ENCODE data around the gene CALY.
"Not testable (repeated sequence)": the region's sequence is repeated elsewhere in the genome, so short reads cannot be mapped to it uniquely, and the experiment has no call there.

CALY gene

GRCh38 chr10:133327651-133328357 lies 8.9 kb downstream of the CALY start:
- no peak for DNase-seq

GRCh38 chr10:133326745-133327650 lies 9.7 kb downstream of the CALY start:
- no peak for DNase-seq

- no peak for DNase-seq
These were observed 10.5 kb downstream of the CALY start for GRCh38 chr10:133326223-133326551.

GRCh38 chr10:133325440-133326222 lies 11.1 kb downstream of the CALY start:
- DNase-seq = no peak

GRCh38 chr10:133324857-133325260 lies 11.8 kb downstream of the CALY start:
- DNase-seq = no peak

DNA sequence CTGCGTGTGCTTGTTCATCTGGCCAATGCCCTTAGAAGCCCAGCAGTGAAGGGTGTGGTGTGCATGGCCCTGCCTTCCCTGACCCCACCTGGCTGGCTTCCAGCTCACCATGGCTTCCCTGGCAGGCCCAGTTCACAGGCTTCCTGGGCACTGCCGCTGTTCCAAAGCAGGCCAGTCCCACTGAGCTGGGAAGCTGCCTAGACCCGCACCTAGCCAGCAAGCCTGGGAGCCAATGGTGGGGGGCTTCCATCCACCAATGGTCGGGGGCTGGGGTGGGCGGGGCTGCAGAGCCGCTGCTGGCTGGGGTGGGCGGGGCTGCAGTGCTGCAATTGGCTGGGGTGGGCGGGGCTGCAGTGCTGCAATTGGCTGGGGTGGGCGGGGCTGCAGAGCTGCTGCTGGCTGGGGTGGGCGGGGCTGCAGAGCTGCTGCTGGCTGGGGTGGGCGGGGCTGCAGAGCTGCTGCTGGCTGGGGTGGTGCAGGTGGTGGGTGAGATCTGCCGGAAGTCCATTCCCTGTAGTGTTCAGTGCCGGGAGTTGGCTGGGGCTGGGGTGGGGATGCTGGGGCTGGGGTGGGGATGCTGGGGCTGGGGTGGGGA lies 12.4 kb downstream of the CALY start:
- peak; percentile 68 for DNase-seq

- DNase-seq = not testable (repeated sequence)
These were observed 14.5 kb downstream of the CALY start for GRCh38 chr10:133322064-133322709.

DNA sequence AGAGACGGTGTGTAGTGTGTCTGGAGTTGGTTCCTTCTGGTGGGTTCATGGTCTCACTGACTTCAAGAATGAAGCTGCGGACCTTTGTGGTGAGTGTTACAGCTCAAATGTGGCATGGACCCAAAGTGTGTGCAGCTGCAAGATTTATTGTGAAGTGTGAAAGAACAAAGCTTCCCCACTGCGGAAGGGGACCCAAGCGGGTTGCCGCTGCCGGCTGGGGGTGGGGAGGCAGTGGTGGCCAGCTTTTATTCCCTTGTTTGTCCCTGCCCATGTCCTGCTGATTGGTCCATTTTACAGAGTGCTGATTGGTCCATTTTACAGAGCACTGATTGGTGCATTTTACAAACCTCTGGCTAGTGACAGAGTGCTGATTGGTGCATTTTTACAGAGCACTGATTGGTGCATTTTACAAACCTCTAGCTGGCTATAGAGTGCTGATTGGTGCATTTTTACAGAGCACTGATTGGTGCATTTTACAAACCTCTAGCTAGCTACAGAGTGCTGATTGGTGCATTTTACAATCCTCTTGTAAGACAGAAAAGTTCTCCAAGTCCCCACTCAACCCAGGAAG lies 15.8 kb downstream of the CALY start:
- DNase-seq = not testable (repeated sequence)

DNA sequence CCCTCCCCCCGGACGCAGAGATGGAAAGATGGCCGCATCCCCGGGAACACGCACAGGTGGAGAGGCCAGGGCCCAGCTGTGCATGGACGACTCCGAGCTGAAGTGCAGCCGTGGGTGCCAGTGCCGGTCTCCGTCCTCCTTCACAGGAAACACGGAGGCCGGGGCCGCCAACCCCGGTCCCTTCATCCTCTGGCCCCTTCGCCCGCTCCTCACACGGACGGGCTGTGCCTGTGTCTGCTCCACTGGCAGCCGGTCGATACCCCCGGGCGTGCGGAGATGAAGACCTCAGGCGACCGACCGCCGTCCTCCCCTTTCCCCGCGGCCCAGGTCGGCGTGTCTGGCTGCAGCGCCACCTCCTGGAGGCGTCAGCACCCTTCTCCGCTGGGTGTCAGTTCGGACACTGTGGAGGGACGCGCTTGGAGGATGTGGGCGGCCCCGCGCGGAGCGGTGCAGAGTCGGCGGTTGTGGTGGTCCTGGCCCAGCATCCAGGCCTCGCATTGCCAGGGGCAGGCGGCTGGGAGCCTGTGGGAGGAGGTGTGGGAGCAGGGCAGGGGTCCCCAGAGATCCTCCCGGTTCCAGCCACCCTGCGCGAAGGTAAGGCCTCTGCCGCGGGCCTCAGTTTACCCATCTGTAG lies 18.1 kb downstream of the CALY start:
- DNase-seq = peak; percentile 67

DNA sequence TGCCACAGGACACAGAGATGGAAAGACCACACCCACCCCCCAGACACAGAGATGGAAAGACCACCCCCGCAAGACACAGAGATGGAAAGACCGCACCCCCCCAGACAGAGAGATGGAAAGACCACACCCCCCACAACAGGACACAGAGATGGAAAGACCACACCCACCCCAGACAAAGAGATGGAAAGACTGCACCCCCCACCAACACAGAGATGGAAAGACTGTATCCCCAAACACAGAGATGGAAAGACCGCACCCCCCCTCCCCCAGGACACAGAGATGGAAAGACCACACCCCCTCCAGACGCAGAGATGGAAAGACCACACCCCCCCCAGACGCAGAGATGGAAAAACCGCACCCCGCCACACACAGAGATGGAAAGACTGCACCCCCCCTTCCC lies 20.0 kb downstream of the CALY start:
- DNase-seq = no peak

DNA sequence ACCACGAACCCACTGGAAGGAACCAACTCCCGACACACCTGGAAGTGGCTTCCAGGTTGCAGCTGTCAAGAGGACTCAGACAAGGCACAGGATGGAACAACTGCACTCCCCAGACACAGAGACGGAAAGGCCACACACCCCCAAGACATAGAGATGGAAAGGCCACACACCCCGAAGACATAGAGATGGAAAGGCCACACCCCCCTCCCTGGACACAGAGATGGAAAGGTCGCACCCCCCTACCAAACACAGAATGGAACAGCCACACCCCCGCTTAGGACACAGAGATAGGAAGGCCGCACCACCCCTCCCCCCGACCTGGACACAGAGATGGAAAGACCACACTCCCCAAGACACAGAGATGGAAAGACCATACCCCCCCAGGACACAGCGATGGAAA lies 20.4 kb downstream of the CALY start:
- DNase-seq = no peak

DNA sequence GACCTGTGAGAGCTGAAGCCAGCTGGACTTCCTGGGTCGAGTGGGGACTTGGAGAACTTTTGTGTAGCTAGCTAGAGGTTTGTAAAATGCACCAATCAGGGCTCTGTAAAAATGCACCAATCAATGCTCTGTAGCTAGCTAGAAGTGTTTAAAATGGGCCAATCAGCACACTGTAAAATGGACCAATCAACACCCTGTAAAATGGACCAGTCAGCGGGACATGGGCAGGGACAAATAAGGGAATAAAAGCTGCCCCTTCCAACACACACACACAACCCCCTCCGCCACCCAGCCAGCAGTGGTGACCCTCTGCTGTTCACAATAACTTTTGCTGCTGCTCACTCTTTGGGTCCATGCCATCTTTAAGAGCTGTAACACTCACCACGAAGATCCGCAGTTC lies 20.8 kb downstream of the CALY start:
- DNase-seq = no peak

GRCh38 chr10:133314911-133315310 lies 21.8 kb downstream of the CALY start:
- no peak for DNase-seq

DNA sequence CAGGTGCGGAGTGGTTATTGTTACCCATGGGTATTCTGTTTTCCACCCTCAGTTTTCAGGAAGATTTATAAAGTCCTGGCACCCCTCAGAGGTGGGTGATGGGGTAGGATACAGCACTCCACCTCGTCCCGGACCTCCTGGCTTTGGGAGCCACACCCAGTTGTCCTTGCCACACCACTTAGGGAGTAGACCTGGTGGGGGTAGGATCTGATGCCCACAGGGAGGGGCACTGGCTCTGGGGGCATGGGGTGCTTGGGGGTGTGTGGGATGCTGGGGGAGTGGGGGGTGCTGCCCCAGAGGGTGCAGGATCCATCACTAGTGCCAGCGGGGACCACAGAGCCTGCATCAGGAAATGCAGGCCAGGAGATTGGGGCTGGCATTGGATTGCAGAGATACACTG lies 23.5 kb downstream of the CALY start:
- no peak for DNase-seq

DNA sequence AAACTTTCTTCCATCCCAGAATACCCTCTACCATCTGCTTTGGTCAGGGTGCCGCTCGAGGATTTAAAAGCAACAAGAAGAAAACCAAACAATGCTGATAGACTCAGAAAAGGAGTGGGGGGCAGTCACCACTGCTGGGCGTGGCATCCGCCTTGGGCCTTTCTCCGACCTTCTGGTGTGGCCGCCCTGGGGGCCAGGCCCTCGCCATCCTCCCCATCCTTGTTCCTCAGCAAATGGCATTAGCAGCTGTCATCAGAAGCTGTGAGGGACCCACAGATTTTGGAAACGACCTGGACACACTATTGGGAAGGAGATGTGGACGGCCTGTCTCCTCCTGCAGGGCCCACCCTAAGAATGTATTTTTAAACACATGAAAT lies 23.9 kb downstream of the CALY start:
- no peak for DNase-seq

DNA sequence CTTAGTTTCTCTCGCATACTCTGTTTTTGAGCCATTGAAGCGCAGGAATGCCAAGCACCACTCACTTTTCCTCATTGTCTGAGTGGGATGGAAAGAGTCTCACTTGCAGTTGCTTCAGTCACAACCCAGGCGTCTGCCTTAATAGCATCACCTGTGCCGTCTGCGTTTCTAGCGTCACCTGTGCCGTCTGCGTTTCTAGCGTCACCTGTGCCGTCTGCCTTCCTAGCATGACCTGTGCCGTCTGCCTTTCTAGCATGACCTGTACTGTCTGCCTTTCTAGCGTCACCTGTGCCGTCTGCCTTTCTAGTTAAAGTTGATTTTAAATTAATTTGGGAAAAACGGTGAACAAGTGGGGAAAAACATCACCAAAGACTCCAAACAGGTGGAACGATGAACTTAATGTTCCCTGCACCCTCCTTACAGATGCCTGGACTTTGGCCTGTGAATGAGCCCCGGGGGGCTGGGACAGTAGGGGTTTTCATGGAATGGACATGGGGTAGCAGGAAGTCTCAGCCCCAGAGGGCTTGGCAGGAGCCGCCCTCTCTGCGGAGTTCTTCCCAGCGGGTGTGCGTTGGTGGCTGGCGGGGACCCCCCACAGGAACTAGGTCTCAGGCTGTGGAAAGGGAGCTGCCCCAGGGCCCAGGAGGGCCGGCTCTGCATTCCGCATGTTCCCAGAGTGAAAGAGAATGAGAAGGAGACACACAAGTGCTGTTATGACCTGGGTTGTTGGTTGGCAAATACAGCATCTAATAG lies 24.5 kb downstream of the CALY start:
- DNase-seq = no peak

GRCh38 chr10:133311570-133311969 lies 25.1 kb downstream of the CALY start:
- DNase-seq = no peak

DNA sequence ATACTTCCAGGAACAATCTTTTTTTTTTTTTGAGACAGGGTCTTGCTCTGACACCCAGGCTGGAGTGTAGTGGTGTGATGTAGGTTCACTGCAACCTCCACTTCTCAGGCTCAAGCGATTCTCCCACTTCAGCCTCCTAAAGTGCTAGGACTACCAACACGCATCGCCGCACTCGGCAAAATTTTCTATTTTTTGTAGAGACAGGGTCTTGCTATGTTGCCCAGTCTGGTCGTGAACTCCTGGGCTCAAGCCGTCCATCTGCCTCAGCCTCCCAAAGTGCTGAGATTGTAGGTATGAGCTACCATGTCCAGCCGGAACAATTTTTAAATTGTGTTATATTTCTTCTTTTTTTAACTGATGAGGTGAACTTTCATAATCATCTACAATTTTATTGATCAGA lies 25.9 kb downstream of the CALY start:
- DNase-seq = no peak

GRCh38 chr10:133310399-133310755 lies 26.3 kb downstream of the CALY start:
- no peak for DNase-seq

DNA sequence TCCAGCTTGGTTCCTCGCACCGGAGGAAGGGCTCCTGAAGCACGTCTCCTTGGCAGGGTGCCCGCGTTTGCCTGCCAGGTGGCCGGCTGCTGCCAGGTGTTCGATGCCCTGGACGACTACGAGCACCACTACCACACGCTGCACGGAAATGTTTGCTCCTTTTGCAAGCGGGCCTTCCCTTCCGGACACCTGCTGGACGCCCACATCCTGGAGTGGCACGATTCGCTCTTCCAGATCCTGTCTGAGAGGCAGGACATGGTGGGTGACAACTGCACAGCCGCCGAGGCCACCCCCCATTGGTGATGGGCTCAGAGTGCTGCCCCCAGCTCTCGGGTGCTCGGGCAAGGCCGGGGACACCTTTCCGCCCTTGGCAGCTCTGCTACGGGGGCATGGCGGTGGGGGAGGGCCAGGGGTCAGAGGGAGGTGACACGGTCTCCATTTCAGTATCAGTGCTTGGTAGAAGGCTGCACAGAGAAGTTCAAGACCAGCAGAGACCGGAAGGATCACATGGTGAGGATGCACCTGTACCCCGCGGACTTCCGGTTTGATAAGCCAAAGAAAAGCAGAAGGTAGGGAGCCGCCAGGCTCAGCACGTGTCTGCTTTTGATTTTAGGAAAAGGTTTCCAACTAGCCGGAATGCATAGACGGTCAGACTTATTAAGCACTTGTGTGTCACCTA lies 26.8 kb downstream of the CALY start:
- DNase-seq = no peak

Measured in activated naive CD4-positive, alpha-beta T cell treated with anti-CD3 and anti-CD28 coated beads, Interleukin-2, amount 50 U/mL, for 16 hours (primary cell).